ENCODE results near the gene SMIM5. TPM values are rescaled to one million over a fixed set of nuclear protein-coding genes. Genes with fewer than 3 reads are reported as not detected.
A peak's percentile ranks its signal among the peaks of the same experiment; 100 is the strongest.

The SMIM5 gene
- total and polyA plus RNA-seq, 8 donors: 0.58 to 29.5 (median 7.9) TPM; not detected in 2

- Histone ChIP-seq H3K27ac (no peak overlapping the region), H3K36me3 (peaks cover 0 to 28% (median 17%) of the 10 kb centered on the region in 4 donors), H3K9me3 (no peaks in the 10 kb centered on the region), H3K4me3 (no peak overlapping the region), H3K4me1 (peaks cover 0 to 13% (median 6%) of the 10 kb centered on the region in 4 donors), H3K27me3 (no peaks in the 10 kb centered on the region)
- no peak for DNase-seq
- intact Hi-C loops (cut with DNase I; ENCODE audit: low total_unique reads): no loop called here
- WGBS, 5 donors: 85 to 91% (median 89%) methylated on average over 15 to 16 of the region's 16 CpGs
- no peak for TF ChIP-seq CTCF (IDR thresholded peaks at IDR 0.05)
- no peak for TF ChIP-seq EP300 (IDR thresholded peaks at IDR 0.05)
- no peak for TF ChIP-seq POLR2AphosphoS5 (IDR thresholded peaks at IDR 0.05)
- TF ChIP-seq POLR2A (IDR thresholded peaks at IDR 0.05): no peak
Observed at GRCh38 chr17:75605790-75606189, 27.4 kb upstream of the SMIM5 start.

- TF ChIP-seq POLR2AphosphoS5 (IDR thresholded peaks at IDR 0.05) (no peak), CTCF (IDR thresholded peaks at IDR 0.05) (no peak), POLR2A (IDR thresholded peaks at IDR 0.05) (no peak), EP300 (IDR thresholded peaks at IDR 0.05) (no peak)
- Histone ChIP-seq H3K36me3 (peaks cover 0 to 33% (median 20%) of the 10 kb centered on the region in 4 donors), H3K4me1 (peaks cover 4 to 13% (median 7%) of the 10 kb centered on the region in 4 donors), H3K4me3 (no peak overlapping the region), H3K27ac (no peak overlapping the region), H3K9me3 (no peaks in the 10 kb centered on the region), H3K27me3 (no peaks in the 10 kb centered on the region)
- 83 to 89% (median 87%) methylated on average over 5 of the region's 5 CpGs for WGBS, 5 donors
- DNase-seq: no peak
- intact Hi-C loops (cut with DNase I; ENCODE audit: low total_unique reads): no loop called here
Observed at GRCh38 chr17:75607086-75607485, 26.1 kb upstream of the SMIM5 start.

GRCh38 chr17:75610103-75610984, 22.9 kb upstream of the SMIM5 start:
- no peak overlapping the region for H3K4me3 ChIP-seq
- peaks cover 4 to 10% (median 7%) of the 10 kb centered on the region in 4 donors for H3K4me1 ChIP-seq
- peak; percentile 46 to 82 for DNase-seq
- no peaks in the 10 kb centered on the region for H3K9me3 ChIP-seq
- peaks cover 9 to 57% (median 47%) of the 10 kb centered on the region in 4 donors for H3K36me3 ChIP-seq
- H3K27ac ChIP-seq: peak overlapping the region in 2 of 5 donors; percentile 15 to 61
- TF ChIP-seq POLR2A (IDR thresholded peaks at IDR 0.05) (no peak), POLR2AphosphoS5 (IDR thresholded peaks at IDR 0.05) (peak in 1 of 3 donors; percentile 18), CTCF (IDR thresholded peaks at IDR 0.05) (no peak), EP300 (IDR thresholded peaks at IDR 0.05) (no peak)
- intact Hi-C loops (cut with DNase I; ENCODE audit: low total_unique reads): no loop called here
- WGBS, 5 donors: 64 to 74% (median 70%) methylated on average over 24 to 25 of the region's 25 CpGs
- no peaks in the 10 kb centered on the region for H3K27me3 ChIP-seq

GRCh38 chr17:75611851-75612429, 21.3 kb upstream of the SMIM5 start:
- Histone ChIP-seq H3K4me1 (peaks cover 4 to 10% (median 7%) of the 10 kb centered on the region in 4 donors), H3K9me3 (no peaks in the 10 kb centered on the region), H3K27me3 (no peaks in the 10 kb centered on the region), H3K27ac (no peak overlapping the region), H3K36me3 (peaks cover 14 to 67% (median 61%) of the 10 kb centered on the region in 4 donors), H3K4me3 (no peak overlapping the region)
- TF ChIP-seq EP300 (IDR thresholded peaks at IDR 0.05) (no peak), POLR2AphosphoS5 (IDR thresholded peaks at IDR 0.05) (no peak), POLR2A (IDR thresholded peaks at IDR 0.05) (no peak), CTCF (IDR thresholded peaks at IDR 0.05) (no peak)
- intact Hi-C loops (cut with DNase I; ENCODE audit: low total_unique reads): no loop called here
- WGBS, 5 donors: 72 to 88% (median 74%) methylated on average over 20 of the region's 20 CpGs
- DNase-seq: no peak
